NCI-H774 (cell line): ENCODE results near the gene PXT1.
"Not testable (repeated sequence)": the region's sequence is repeated elsewhere in the genome, so short reads cannot be mapped to it uniquely, and the experiment has no call there.

ENCODE experiments used
- DNase-seq: peaks from one replicate; lab custom pipeline; 2025; lab: John Stamatoyannopoulos, UW

The PXT1 gene

GRCh38 chr6:36368921-36369865 lies 73.5 kb downstream of the PXT1 start:
- peak; percentile 27 for DNase-seq

- DNase-seq = no peak
Observed at GRCh38 chr6:36368421-36368820, 74.2 kb downstream of the PXT1 start.

DNA sequence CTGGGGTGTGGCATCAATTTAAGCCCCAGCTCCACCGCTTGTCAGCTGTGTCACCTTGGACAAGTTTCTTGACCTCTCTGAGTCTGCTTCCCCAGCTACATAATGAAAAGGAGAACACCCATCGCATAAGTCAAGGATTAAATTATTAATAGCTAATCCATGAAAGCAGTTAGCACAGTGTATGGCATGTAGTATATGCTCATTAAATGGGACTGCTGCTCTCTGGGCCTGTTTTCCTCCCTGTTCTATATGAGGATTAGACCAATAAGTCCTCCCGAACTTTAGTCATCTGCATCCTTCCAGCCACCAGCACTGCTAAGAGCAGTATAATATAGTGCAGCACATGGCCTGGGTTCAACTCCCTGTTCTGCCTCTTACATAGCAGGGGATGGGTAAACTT lies 74.9 kb downstream of the PXT1 start:
- no peak for DNase-seq

- DNase-seq = no peak
Observed at GRCh38 chr6:36364669-36365479, 77.8 kb downstream of the PXT1 start.

- DNase-seq = not testable (repeated sequence)
Observed at GRCh38 chr6:36364061-36364635, 78.5 kb downstream of the PXT1 start.

GRCh38 chr6:36363371-36363752 lies 79.3 kb downstream of the PXT1 start:
- not testable (repeated sequence) for DNase-seq

DNA sequence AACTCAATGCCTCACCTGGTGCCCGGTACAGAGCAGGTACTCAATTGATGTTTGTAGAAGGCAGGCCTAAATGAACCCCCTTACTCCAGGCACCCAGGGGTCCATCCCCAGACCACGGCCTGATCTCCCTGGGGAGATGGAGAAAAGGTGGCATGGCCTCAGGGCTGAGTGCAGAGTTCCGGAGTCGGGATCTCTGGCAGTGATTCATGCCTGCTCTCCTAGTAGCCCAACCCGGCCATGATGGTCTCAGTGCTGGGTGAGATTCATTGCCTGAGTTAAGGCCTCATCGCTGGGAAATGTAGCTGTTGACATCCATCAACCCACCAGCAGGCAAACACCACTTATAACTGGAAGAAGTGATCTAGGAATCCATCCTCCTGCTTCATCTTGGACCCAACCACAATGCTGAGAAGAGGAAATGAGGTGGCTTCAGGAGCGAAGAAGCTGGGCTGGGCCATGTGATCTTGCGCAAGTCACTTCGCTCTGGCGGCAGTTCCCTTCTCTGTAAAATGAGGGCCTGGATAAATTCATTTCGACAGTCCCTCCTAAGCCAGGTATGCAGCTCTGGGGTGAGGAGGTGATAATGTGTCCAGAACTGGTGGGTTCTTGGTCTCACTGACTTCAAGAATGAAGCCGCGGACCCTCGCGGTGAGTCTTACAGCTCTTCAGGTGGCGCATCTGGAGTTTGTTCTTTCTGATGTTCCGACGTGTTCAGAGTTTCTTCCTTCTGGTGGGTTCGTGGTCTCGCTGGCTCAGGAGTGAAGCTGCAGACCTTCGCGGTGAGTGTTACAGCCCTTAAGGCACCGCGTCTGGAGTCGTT lies 79.9 kb downstream of the PXT1 start:
- no peak for DNase-seq

DNA sequence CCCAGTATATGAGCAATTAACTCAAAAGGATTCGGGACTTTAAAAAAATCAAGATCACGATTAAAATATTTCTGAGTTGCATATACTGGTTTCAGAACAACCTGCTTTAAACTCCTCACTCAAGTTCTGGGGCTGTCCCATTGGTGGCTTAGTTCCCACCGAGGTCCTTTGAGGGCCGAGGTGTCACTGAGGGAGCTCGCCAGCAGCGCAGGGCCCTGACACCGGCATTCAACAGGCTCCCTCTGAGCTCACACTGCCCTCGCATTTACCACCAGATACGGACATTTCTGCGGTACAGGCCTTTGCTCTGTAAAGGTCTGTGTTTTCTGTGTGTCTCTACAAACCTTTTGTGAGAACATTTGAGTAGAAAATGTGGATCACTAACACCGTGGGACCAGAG lies 81.6 kb downstream of the PXT1 start:
- no peak for DNase-seq

DNA sequence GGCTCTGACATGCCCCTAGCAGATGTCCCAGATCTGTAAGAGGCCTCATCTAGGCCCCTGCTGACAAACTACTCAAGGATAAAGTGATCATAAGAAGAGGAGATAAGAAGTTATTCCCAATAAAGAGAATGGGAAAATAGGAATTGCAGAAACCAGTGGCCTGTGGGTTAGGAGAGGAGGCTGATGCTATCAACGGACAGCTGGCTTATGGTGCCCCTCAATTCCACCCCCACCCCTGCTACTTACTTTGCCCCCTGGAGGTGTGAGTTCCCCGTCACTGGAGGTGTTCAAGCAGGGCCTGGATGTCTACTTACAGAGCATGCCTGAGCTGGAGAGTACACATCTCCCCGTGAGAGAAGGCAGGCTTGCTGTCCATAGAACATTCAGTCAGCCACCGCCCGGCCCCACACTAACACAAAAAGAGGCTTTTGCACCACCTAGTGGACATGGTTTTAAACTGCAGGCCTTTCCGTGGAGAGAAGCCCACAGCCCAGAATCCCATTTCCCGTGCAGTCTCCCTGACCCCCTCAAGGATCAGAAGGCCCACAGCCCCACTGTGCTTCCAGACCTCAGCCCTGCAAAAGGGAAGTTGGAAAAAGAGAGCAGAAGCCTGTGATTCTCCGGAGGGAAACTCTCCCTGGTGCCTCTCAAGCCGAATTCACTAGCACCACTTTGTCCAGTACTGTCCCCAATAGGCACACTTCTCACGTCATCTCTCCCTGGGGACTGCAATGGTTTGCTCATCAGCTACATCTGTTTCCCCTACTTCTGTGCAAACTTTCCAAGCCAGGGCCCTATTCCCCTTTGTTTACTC lies 82.2 kb downstream of the PXT1 start:
- peak; percentile 78 for DNase-seq

- no peak for DNase-seq
Observed at GRCh38 chr6:36358226-36358915, 84.3 kb downstream of the PXT1 start.

- DNase-seq = no peak
Observed at GRCh38 chr6:36357872-36358225, 84.8 kb downstream of the PXT1 start.

- no peak for DNase-seq
Observed at GRCh38 chr6:36355819-36356218, 86.8 kb downstream of the PXT1 start.

DNA sequence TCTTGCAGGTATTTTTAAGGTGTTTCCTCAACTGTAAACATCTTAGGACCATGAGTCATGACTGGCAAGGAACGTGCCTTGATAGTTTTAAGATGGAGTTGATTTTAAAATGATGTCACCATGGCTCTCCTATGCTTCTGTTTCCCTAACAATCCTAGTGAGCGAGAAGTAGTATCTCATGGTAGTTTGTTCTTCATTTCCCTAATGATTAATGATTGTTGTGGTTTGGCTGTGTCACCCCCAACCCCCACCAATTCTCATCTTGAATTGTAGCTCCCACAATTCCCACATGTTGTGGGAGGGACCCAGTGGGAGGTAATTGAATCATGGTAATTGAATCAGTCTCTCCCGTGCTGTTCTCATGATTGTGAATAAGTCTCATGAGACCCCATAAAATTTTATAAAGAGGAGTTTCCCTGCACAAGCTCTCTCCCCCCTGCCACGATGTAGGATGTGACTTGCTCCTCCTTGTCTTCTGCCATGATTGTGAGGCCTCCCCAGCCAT lies 89.2 kb downstream of the PXT1 start:
- no peak for DNase-seq

DNA sequence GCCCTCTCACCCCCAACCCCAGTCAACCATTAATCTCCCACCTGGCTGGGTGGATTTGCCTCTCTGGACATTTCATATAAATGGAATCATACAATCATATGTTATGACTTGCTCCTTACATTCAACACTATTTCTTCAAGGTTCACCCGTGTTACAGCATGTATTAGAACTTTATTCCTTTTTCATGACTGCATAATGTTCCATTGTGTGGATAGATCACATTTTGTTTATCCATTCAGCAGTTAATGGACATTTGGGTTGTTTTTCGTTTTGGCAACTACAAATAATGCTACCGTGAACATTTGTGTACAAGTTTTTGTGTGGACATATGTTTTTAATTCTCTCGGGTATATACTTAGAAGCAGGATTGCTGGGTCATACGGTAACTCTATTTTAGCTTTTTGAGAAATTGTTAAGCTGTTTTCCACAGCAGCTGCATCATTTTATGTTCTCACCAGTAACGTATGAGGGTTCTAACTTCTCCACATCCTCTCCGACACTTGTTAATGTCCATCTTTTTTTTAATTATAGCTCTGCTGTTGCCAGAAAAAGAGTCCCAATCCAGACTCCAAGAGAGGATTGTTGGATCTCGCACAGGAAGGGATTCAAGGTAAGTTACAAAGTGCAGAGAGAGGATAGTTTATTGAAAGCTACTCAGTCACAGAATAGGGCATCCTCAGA lies 90.0 kb downstream of the PXT1 start:
- DNase-seq = no peak

DNA sequence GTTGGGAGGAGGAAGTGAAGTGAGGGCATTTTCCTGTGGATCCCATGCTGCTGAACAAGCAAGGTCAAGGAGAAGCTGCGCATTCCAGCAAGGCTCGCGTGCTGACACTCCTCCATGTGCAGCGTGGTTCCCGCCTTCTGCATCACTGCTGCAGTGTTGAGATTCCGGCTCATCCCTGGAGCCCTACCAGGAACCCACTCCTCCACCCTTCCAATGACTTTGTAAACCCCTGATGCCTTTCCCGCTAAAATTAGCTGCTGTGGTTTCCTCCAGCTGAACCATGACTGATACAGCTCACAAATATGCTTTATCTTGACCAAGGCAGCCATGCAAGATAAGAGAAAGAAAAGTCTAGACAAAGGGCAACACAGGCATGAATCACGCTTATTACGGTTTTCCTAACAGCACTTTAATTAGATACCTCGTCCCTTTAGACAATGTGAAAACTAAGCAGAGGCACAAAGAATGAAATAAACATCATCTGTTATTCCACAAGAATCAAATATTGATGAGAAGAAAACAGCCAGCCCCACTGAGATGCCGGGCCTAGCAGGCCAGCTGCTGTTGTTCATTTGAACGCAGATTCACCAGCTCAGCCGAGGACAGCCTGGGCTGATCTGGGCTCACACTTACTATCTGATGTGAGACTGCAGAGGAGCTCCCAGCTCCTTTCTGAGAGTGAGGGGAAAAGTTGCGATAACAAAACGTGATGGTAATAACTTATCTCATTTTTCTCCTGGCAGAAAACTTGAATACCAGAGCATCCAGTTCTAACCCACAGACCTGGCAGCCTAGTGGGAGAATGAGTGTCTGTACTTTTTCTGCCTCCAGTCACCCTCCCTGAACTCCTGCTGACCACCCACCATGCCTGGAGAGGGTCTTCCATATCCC lies 91.7 kb downstream of the PXT1 start:
- DNase-seq = no peak

DNA sequence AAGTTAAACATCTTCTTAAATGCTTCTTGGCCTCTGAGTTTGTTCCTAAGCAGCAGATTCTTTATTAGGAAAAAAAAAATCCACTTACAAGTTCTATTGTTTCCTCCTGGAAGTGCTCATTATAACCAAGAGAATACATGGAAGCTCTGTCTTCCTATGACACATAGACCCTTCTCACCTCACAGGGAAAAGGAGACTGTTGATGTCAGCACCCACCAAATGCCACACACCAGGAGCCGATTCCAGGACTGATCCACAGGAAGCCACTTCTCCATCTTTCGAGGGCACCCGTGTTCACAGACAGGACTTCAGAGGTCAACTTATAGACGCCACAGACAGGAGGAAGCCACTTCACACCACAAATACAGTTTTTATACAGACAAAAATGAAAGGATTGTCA lies 92.6 kb downstream of the PXT1 start:
- no peak for DNase-seq

DNA sequence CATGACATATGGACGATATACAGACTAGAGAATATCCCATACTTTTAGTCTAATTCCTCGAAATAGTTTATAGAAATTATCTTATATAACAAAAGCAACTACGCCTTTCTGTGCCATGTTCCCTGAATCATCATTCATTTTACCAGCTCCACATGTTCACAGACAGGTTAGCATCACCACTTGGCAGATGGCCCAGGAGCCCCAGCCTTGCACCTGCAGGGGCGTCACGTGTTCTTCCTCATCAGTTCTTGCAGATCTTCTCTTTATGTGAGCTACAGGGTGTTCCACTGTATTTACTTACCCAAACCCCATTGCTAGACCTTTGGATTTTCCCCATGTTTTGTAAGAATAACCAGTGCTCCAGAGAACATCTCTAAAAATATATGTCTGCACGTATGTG lies 93.4 kb downstream of the PXT1 start:
- DNase-seq = peak; percentile 76

DNA sequence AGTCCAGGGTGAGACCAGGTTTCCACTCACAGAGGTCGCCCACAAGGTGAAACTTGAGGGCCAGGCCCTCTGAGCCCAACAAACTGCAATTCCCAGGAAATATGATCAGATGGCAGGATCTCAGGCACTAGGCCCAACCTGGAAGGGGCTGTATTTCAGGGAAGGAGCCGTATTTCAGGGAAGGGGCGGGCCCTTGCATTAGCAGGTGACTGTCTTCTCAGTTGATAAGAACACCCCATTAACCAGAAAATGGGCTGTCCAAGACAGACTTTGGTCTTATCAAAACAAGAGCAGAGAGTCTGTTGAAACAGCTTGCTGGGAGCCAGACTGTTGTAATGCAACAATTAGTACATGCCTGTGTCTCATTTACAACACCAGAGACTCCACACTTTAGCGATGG lies 95.0 kb downstream of the PXT1 start:
- DNase-seq = no peak
